ENCODE results near the gene KCNH5. TPM values are rescaled to one million over a fixed set of nuclear protein-coding genes. Genes with fewer than 3 reads are reported as not detected.

Gene KCNH5
- total RNA-seq, 4 donors from 2014 or later, result not detected

- Histone ChIP-seq H3K36me3 (no peaks in the 10 kb centered on the region), H3K9me3 (no peaks in the 10 kb centered on the region), H3K27me3 (no peaks in the 10 kb centered on the region), H3K27ac (no peak overlapping the region), H3K4me3 (no peak overlapping the region), H3K4me1 (no peaks in the 10 kb centered on the region)
- no peak for TF ChIP-seq POLR2A (IDR thresholded peaks at IDR 0.05)
- no peak for TF ChIP-seq CTCF (IDR thresholded peaks at IDR 0.05)
- DNase-seq, result no peak
Measured at GRCh38 chr14:62734831-62735230, 310.4 kb downstream of the KCNH5 start.

- Histone ChIP-seq H3K27me3 (no peaks in the 10 kb centered on the region), H3K36me3 (no peaks in the 10 kb centered on the region), H3K4me3 (no peak overlapping the region), H3K9me3 (no peaks in the 10 kb centered on the region), H3K27ac (no peak overlapping the region), H3K4me1 (no peaks in the 10 kb centered on the region)
- no peak for TF ChIP-seq POLR2A (IDR thresholded peaks at IDR 0.05)
- TF ChIP-seq CTCF (IDR thresholded peaks at IDR 0.05), result no peak
- DNase-seq, result no peak
Measured at GRCh38 chr14:62722406-62722805, 322.9 kb downstream of the KCNH5 start.

- TF ChIP-seq CTCF (IDR thresholded peaks at IDR 0.05) (no peak), POLR2A (IDR thresholded peaks at IDR 0.05) (no peak)
- Histone ChIP-seq H3K4me3 (no peak overlapping the region), H3K36me3 (no peaks in the 10 kb centered on the region), H3K27me3 (no peaks in the 10 kb centered on the region), H3K4me1 (no peaks in the 10 kb centered on the region), H3K27ac (no peak overlapping the region), H3K9me3 (no peaks in the 10 kb centered on the region)
- DNase-seq, result no peak
Measured at GRCh38 chr14:62718629-62719028, 326.6 kb downstream of the KCNH5 start.

GRCh38 chr14:62711351-62712023 lies 333.8 kb downstream of the KCNH5 start:
- H3K4me1 ChIP-seq, result no peaks in the 10 kb centered on the region
- no peak for TF ChIP-seq POLR2A (IDR thresholded peaks at IDR 0.05)
- TF ChIP-seq CTCF (IDR thresholded peaks at IDR 0.05), result no peak
- H3K9me3 ChIP-seq, result no peaks in the 10 kb centered on the region
- no peaks in the 10 kb centered on the region for H3K36me3 ChIP-seq
- H3K27ac ChIP-seq, result no peak overlapping the region
- no peak for DNase-seq
- H3K4me3 ChIP-seq, result no peak overlapping the region
- H3K27me3 ChIP-seq, result no peaks in the 10 kb centered on the region

GRCh38 chr14:62710811-62711210 lies 334.4 kb downstream of the KCNH5 start:
- no peak for TF ChIP-seq CTCF (IDR thresholded peaks at IDR 0.05)
- TF ChIP-seq POLR2A (IDR thresholded peaks at IDR 0.05), result no peak

GRCh38 chr14:62709773-62710172 lies 335.5 kb downstream of the KCNH5 start:
- no peak overlapping the region for H3K27ac ChIP-seq
- no peaks in the 10 kb centered on the region for H3K4me1 ChIP-seq
- no peaks in the 10 kb centered on the region for H3K36me3 ChIP-seq
- no peak overlapping the region for H3K4me3 ChIP-seq
- H3K9me3 ChIP-seq, result no peaks in the 10 kb centered on the region
- no peak for TF ChIP-seq POLR2A (IDR thresholded peaks at IDR 0.05)
- no peak for TF ChIP-seq CTCF (IDR thresholded peaks at IDR 0.05)
- no peak for DNase-seq
- H3K27me3 ChIP-seq, result no peaks in the 10 kb centered on the region

More at GRCh38 chr14:62710811-62711210, 334.4 kb downstream of the KCNH5 start:
- Histone ChIP-seq H3K9me3 (no peaks in the 10 kb centered on the region), H3K36me3 (no peaks in the 10 kb centered on the region), H3K4me1 (no peaks in the 10 kb centered on the region), H3K27me3 (no peaks in the 10 kb centered on the region), H3K27ac (no peak overlapping the region), H3K4me3 (no peak overlapping the region)
- no peak for DNase-seq
